NCI-H2196 treated with DMSO at 0.1 percent for 48 hours (cell line): ENCODE results near the gene LCE5A.
"Not testable (repeated sequence)": the region's sequence is repeated elsewhere in the genome, so short reads cannot be mapped to it uniquely, and the experiment has no call there.

Experiments used
- DNase-seq: peaks from one replicate; lab custom pipeline; 2025; ENCODE audit not compliant: unreplicated experiment; lab: John Stamatoyannopoulos, UW

Gene LCE5A

GRCh38 chr1:152515434-152515783 lies 4.8 kb downstream of the LCE5A start:
- no peak for DNase-seq

DNA sequence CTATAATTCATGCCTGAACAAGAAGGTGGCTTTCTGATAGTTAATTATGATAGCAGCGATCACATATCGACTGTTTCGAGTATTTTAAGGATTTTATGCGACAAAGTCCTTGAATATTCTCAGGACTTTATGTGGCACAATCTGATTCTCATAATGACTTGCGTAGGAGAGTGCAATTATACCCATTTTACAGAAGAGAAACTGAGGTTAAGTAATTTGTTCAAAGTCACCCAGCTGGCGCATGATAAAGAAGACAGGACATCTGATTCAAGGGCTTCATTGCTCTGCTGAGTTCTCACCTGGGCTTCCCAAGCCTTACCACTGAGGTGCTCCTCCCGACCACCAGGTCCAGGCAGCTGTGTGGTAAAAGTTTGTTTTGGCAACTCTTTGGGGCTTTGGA lies 5.5 kb downstream of the LCE5A start:
- no peak for DNase-seq

GRCh38 chr1:152517237-152517811 lies 6.7 kb downstream of the LCE5A start:
- DNase-seq, result no peak

GRCh38 chr1:152519851-152520250 lies 9.2 kb downstream of the LCE5A start:
- DNase-seq, result no peak

GRCh38 chr1:152520561-152521090 lies 10.0 kb downstream of the LCE5A start:
- DNase-seq, result no peak

DNA sequence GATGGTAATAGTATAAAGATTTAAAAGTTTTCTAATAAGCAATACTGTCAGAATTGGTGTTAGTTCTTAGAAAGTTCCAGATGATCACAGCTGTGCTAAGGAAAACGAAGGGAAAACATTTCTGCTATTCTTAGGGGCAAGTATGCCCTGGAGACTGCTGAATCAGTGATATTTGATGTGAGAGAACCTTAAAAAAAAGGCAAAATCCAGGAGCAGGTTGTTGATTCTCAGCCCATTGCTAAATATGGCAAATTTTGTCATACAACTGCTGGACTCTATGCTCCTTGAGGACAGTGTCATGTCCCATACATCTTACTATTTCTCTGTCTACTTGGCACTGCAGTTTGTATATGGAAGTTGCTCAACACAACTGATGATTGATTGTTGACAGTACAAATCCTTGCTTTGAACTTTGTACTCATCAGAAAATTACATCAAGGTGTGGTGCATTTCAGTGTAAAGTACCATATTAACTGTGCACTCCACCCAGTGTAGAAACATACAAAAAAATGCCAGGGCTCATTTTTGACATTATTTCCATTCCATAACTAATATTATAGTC lies 14.6 kb downstream of the LCE5A start:
- DNase-seq, result no peak

GRCh38 chr1:152533327-152533938 lies 22.8 kb downstream of the LCE5A start:
- no peak for DNase-seq

GRCh38 chr1:152535774-152536173 lies 25.2 kb downstream of the LCE5A start:
- no peak for DNase-seq

GRCh38 chr1:152537496-152537895 lies 26.9 kb downstream of the LCE5A start:
- DNase-seq, result no peak

GRCh38 chr1:152539901-152540300 lies 29.3 kb downstream of the LCE5A start:
- no peak for DNase-seq

DNA sequence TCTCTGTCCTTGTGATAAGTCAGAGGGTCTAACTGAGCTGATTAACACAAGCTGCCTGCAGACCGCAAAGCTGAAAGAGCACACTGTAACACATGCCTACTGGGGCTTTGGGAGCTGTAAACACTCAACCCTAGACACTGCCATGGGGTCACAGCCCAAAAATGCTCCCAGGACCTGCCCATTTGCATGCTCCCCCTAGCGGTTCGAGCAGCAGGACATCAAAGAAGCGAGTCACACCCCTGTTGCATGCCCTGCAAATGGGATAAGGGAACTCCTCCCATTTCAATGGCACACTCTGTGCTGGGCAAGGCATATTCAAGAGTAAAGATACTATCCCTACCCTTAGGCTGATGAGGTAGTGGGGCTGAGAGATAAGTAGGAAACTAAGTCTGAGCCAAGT lies 33.2 kb downstream of the LCE5A start:
- DNase-seq, result no peak

- no peak for DNase-seq
Measured at GRCh38 chr1:152546704-152547103, 36.1 kb downstream of the LCE5A start.

DNA sequence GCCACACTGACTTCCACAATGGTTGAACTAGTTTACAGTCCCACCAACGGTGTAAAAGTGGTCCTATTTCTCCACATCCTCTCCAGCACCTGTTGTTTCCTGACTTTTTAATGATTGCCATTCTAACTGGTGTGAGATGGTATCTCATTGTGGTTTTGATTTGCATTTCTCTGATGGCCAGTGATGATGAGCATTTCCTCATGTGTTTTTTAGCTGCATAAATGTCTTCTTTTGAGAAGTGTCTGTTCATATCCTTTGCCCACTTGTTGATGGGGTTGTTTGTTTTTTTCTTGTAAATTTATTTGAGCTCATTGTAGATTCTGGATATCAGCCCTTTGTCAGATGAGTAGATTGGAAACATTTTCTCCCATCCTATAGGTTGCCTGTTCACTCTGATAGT lies 37.8 kb downstream of the LCE5A start:
- not testable (repeated sequence) for DNase-seq
